ENCODE data around the gene CHD1L. TPM values are rescaled to one million over a fixed set of nuclear protein-coding genes. Genes with fewer than 3 reads are reported as not detected.
"Not testable (repeated sequence)": the region's sequence is repeated elsewhere in the genome, so short reads cannot be mapped to it uniquely, and the experiment has no call there.

The CHD1L gene
- total and polyA plus RNA-seq, 9 donors = 8.5 to 30.9 (median 16.8) TPM

- no peaks in the 10 kb centered on the region for H3K4me1 ChIP-seq (ENCODE audit: insufficient read depth)
- no peak overlapping the region for H3K4me3 ChIP-seq
- 91 to 93% (median 92%) methylated on average over 8 of the region's 8 CpGs for WGBS, 3 donors
- no peaks in the 10 kb centered on the region for H3K27me3 ChIP-seq
- H3K9me3 ChIP-seq = no peaks in the 10 kb centered on the region
- TF ChIP-seq CTCF (IDR thresholded peaks at IDR 0.05) (no peak), POLR2A (IDR thresholded peaks at IDR 0.05) (no peak), EP300 (IDR thresholded peaks at IDR 0.05) (no peak)
- no peak for DNase-seq
- H3K27ac ChIP-seq = no peak overlapping the region
- no peaks in the 10 kb centered on the region for H3K36me3 ChIP-seq
- intact Hi-C loops (cut with DNase I) = no loop called here
Observed at GRCh38 chr1:147287133-147287865, 44.8 kb downstream of the CHD1L start.

GRCh38 chr1:147292012-147292411 lies 49.5 kb downstream of the CHD1L start:
- H3K27ac ChIP-seq = no peak overlapping the region
- no peak overlapping the region for H3K4me3 ChIP-seq
- no peaks in the 10 kb centered on the region for H3K36me3 ChIP-seq
- H3K27me3 ChIP-seq = no peaks in the 10 kb centered on the region
- 76 to 92% (median 84%) methylated on average over 4 of the region's 4 CpGs for WGBS, 3 donors
- H3K9me3 ChIP-seq = no peaks in the 10 kb centered on the region
- TF ChIP-seq POLR2A (IDR thresholded peaks at IDR 0.05) (no peak), EP300 (IDR thresholded peaks at IDR 0.05) (no peak), CTCF (IDR thresholded peaks at IDR 0.05) (no peak)
- intact Hi-C loops (cut with DNase I) = no loop called here
- H3K4me1 ChIP-seq (ENCODE audit: insufficient read depth) = no peaks in the 10 kb centered on the region
- DNase-seq = no peak

GRCh38 chr1:147292631-147293251 lies 50.3 kb downstream of the CHD1L start:
- H3K27me3 ChIP-seq = no peaks in the 10 kb centered on the region
- intact Hi-C loops (cut with DNase I) = no loop called here
- no peak overlapping the region for H3K27ac ChIP-seq
- TF ChIP-seq EP300 (IDR thresholded peaks at IDR 0.05) = no peak
- TF ChIP-seq POLR2A (IDR thresholded peaks at IDR 0.05) = no peak
- TF ChIP-seq CTCF (IDR thresholded peaks at IDR 0.05) = no peak
- no peak for DNase-seq
- H3K9me3 ChIP-seq = no peaks in the 10 kb centered on the region
- 80 to 85% (median 84%) methylated on average over 3 of the region's 3 CpGs for WGBS, 3 donors
- H3K36me3 ChIP-seq = no peaks in the 10 kb centered on the region
- H3K4me3 ChIP-seq = no peak overlapping the region
- H3K4me1 ChIP-seq (ENCODE audit: insufficient read depth) = no peaks in the 10 kb centered on the region

GRCh38 chr1:147297438-147297837 lies 55.0 kb downstream of the CHD1L start:
- Histone ChIP-seq H3K36me3 (no peaks in the 10 kb centered on the region), H3K27ac (no peak overlapping the region), H3K4me1 (ENCODE audit: insufficient read depth) (no peaks in the 10 kb centered on the region), H3K27me3 (no peaks in the 10 kb centered on the region), H3K4me3 (no peak overlapping the region), H3K9me3 (no peaks in the 10 kb centered on the region)
- intact Hi-C loops (cut with DNase I) = no loop called here
- WGBS, 3 donors = 93 to 97% (median 96%) methylated on average over 2 of the region's 2 CpGs
- no peak for DNase-seq
- no peak for TF ChIP-seq CTCF (IDR thresholded peaks at IDR 0.05)
- no peak for TF ChIP-seq EP300 (IDR thresholded peaks at IDR 0.05)
- no peak for TF ChIP-seq POLR2A (IDR thresholded peaks at IDR 0.05)

- 95 to 99% (median 97%) methylated on average over 3 of the region's 3 CpGs for WGBS, 3 donors
- H3K4me1 ChIP-seq (ENCODE audit: insufficient read depth); DNase-seq; H3K4me3 ChIP-seq; H3K36me3 ChIP-seq; H3K27me3 ChIP-seq; intact Hi-C loops (cut with DNase I); H3K9me3 ChIP-seq; H3K27ac ChIP-seq: not testable (repeated sequence)
Observed at GRCh38 chr1:147305803-147306202, 63.3 kb downstream of the CHD1L start.

Measured in ovary (tissue), 9 donors.